Keratinocyte (primary cell): Measurements from ENCODE around the gene DPH6.

Experiments
- EZH2 ChIP-seq: IDR thresholded peaks from one replicate; pipeline ENCODE4 v1.6.1; 2012; ENCODE audit warnings: inconsistent platforms, mild to moderate bottlenecking, low read length, moderate library complexity
- TF ChIP-seq, protein P1 (sequence below), 3 experiments: IDR thresholded peaks in 1 of 3; conservative IDR thresholded peaks in 1 of 3; optimal IDR thresholded peaks in 1 of 3; 2 replicates in 2 of 3; 3 replicates in 1 of 3; pipeline versions ENCODE3 to v1.5.1; 2011; ENCODE audit warnings: low read length in 3 of 3, mild to moderate bottlenecking in 3 of 3, moderate library complexity in 2 of 3, control low read depth in 1 of 3, inconsistent platforms in 1 of 3; ENCODE audit not compliant: insufficient read depth in 2 of 3; ENCODE audit errors: extremely low read depth in 1 of 3

GRCh38 chr15:35505141-35505540 lies 40.8 kb downstream of the DPH6 start:
- TF ChIP-seq, protein P1, sequence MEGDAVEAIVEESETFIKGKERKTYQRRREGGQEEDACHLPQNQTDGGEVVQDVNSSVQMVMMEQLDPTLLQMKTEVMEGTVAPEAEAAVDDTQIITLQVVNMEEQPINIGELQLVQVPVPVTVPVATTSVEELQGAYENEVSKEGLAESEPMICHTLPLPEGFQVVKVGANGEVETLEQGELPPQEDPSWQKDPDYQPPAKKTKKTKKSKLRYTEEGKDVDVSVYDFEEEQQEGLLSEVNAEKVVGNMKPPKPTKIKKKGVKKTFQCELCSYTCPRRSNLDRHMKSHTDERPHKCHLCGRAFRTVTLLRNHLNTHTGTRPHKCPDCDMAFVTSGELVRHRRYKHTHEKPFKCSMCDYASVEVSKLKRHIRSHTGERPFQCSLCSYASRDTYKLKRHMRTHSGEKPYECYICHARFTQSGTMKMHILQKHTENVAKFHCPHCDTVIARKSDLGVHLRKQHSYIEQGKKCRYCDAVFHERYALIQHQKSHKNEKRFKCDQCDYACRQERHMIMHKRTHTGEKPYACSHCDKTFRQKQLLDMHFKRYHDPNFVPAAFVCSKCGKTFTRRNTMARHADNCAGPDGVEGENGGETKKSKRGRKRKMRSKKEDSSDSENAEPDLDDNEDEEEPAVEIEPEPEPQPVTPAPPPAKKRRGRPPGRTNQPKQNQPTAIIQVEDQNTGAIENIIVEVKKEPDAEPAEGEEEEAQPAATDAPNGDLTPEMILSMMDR (optimal IDR thresholded peaks at IDR 0.05 in 1 of 3, IDR thresholded peaks at IDR 0.05 in 1 of 3, conservative IDR thresholded peaks at IDR 0.05 in 1 of 3; ENCODE audit: extremely low read depth in 1 of 3, insufficient read depth in 2 of 3, low read length in 3 of 3) = no peak
- TF ChIP-seq EZH2 = no peak
